Nephron progenitor cell (in vitro differentiated cells): ENCODE results near the gene RALGPS2.
A peak's percentile ranks its signal among the peaks of the same experiment; 100 is the strongest.

Experiments used
- DNase-seq: peaks from one replicate; pipeline ENCODE4 v3.0.0; 2021
- H3K27ac Mint-ChIP-seq: 2 replicates; pipeline ENCODE4 v1.8.0; 2021; ENCODE audit warnings: mild to moderate bottlenecking, moderate library complexity, mixed read lengths
- H3K27me3 Mint-ChIP-seq: 2 replicates; pipeline ENCODE4 v1.8.0; 2021; ENCODE audit warnings: mild to moderate bottlenecking, low read depth, mixed read lengths; ENCODE audit not compliant: poor library complexity
- H3K36me3 Mint-ChIP-seq: 2 replicates; pipeline ENCODE4 v1.8.0; 2021; ENCODE audit warnings: low read depth, mixed read lengths
- H3K4me1 Mint-ChIP-seq: 2 replicates; pipeline ENCODE4 v1.8.0; 2021; ENCODE audit warnings: mixed read lengths
- H3K4me3 Mint-ChIP-seq: 2 replicates; pipeline ENCODE4 v1.8.0; 2021; ENCODE audit warnings: mild to moderate bottlenecking, moderate library complexity, mixed read lengths
- H3K9me3 Mint-ChIP-seq: 2 replicates; pipeline ENCODE4 v1.8.0; 2021; ENCODE audit warnings: mild to moderate bottlenecking, moderate library complexity, mixed read lengths
- TF ChIP-seq, protein P1 (sequence below): fragments of 200-600 bp; sonication (generic); IDR thresholded peaks from 2 replicates; pipeline ENCODE4 v1.5.0; 2021; ENCODE audit warnings: antibody characterized with exemption

RALGPS2 gene

DNA sequence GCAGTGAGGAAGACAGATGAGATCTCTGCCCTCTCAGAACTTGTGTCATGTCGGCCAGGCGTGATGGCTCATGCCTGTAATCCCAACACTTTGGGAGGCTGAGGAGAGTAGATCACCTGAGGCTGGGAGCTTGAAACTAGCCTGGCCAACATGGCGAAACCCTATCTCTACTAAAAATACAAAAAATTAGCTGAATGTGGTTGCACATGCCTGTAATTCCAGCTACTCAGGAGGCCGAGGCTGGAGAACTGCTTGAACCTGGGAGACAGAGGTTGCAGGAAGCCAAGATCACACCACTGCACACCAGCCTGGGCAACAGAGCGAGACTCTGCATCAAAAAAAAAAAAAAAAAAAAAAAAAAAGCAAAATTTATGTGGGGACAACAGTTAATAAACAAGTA, 40.9 kb upstream of the RALGPS2 start:
- TF ChIP-seq, protein P1, sequence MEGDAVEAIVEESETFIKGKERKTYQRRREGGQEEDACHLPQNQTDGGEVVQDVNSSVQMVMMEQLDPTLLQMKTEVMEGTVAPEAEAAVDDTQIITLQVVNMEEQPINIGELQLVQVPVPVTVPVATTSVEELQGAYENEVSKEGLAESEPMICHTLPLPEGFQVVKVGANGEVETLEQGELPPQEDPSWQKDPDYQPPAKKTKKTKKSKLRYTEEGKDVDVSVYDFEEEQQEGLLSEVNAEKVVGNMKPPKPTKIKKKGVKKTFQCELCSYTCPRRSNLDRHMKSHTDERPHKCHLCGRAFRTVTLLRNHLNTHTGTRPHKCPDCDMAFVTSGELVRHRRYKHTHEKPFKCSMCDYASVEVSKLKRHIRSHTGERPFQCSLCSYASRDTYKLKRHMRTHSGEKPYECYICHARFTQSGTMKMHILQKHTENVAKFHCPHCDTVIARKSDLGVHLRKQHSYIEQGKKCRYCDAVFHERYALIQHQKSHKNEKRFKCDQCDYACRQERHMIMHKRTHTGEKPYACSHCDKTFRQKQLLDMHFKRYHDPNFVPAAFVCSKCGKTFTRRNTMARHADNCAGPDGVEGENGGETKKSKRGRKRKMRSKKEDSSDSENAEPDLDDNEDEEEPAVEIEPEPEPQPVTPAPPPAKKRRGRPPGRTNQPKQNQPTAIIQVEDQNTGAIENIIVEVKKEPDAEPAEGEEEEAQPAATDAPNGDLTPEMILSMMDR, result no peak
- no peaks in the 10 kb centered on the region for H3K9me3 Mint-ChIP-seq
- peak overlapping the region; percentile 11 for H3K27ac Mint-ChIP-seq
- H3K4me3 Mint-ChIP-seq, result no peak overlapping the region
- no peaks in the 10 kb centered on the region for H3K36me3 Mint-ChIP-seq
- H3K4me1 Mint-ChIP-seq, result no peaks in the 10 kb centered on the region
- H3K27me3 Mint-ChIP-seq, result no peaks in the 10 kb centered on the region
- no peak for DNase-seq

GRCh38 chr1:178684542-178685000, 40.5 kb upstream of the RALGPS2 start:
- no peak for DNase-seq
- Mint-ChIP-seq H3K36me3 (no peaks in the 10 kb centered on the region), H3K4me3 (no peak overlapping the region), H3K4me1 (no peaks in the 10 kb centered on the region), H3K9me3 (no peaks in the 10 kb centered on the region), H3K27ac (peak overlapping the region; percentile 11), H3K27me3 (no peaks in the 10 kb centered on the region)
- TF ChIP-seq, protein P1, result no peak

DNA sequence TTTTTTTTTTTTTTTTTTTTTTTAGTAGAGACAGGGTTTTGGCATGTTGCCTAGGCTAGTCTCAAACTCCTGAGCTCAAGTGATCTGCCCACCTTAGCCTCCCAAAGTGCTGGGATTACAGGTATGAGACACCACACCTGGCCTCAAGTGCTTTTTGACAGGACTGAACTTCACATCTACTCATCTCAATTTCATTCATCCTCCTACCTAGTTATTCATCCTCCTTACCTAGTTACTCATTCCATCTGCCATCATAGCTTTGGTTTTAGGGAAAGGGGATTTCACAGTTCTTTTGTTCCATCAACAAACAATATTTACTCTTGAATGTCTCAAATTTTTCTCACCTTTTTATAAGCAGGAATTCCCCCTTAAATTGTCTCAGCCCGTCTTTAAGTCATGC, 38.6 kb upstream of the RALGPS2 start:
- no peaks in the 10 kb centered on the region for H3K9me3 Mint-ChIP-seq
- no peak for DNase-seq
- no peak overlapping the region for H3K4me3 Mint-ChIP-seq
- no peaks in the 10 kb centered on the region for H3K27me3 Mint-ChIP-seq
- H3K27ac Mint-ChIP-seq, result no peak overlapping the region
- H3K36me3 Mint-ChIP-seq, result no peaks in the 10 kb centered on the region
- TF ChIP-seq, protein P1, result no peak
- H3K4me1 Mint-ChIP-seq, result no peaks in the 10 kb centered on the region

DNA sequence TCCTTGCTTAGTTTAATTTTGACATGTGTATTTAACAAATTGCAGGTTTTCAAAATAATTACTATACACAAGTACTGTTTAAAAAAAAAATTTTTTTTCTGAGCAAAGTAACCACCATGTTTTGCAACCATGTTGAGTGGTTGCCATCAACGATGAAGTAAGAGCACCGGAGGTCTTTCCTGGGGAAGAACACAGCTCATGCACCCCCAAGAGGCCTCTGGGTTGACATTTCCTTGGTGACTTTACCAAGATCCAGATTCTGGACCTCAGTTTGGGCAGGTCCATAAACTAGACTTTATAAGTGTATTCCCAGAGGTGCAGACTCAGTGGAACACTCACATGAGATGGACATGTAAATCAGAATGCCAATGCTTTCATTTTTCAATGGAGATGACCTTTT, 36.8 kb upstream of the RALGPS2 start:
- H3K27me3 Mint-ChIP-seq, result no peaks in the 10 kb centered on the region
- TF ChIP-seq, protein P1, result no peak
- H3K9me3 Mint-ChIP-seq, result no peaks in the 10 kb centered on the region

GRCh38 chr1:178689769-178690168, 35.3 kb upstream of the RALGPS2 start:
- TF ChIP-seq, protein P1, result no peak
- no peak for DNase-seq
- Mint-ChIP-seq H3K4me3 (no peak overlapping the region), H3K27ac (no peak overlapping the region), H3K27me3 (no peaks in the 10 kb centered on the region), H3K9me3 (no peaks in the 10 kb centered on the region), H3K4me1 (no peaks in the 10 kb centered on the region), H3K36me3 (no peaks in the 10 kb centered on the region)

More for the DNA sequence above, 36.8 kb upstream of the RALGPS2 start:
- no peak for DNase-seq
- Mint-ChIP-seq H3K36me3 (no peaks in the 10 kb centered on the region), H3K4me1 (no peaks in the 10 kb centered on the region), H3K4me3 (no peak overlapping the region), H3K27ac (no peak overlapping the region)

DNA sequence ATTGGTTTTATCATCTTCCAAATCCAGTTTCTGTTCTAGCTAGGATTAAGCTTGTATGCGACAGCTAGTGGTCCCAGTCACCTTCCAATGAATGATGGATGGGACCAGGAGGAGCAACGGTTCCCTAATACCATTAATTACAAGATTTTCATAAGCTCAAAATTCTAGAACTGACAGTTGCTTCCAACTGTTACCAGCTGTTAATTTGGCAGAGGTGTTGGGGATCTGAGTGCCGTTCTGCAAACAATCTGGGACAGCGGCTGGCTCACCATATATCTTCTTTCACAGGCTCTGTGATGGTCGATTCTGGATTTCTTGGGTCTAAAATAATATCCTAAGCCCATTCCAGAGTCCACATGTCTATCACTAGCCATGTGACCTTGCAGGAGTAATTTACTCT, 34.5 kb upstream of the RALGPS2 start:
- H3K9me3 Mint-ChIP-seq, result no peaks in the 10 kb centered on the region
- H3K27me3 Mint-ChIP-seq, result no peaks in the 10 kb centered on the region
- no peaks in the 10 kb centered on the region for H3K36me3 Mint-ChIP-seq
- no peak overlapping the region for H3K4me3 Mint-ChIP-seq
- H3K27ac Mint-ChIP-seq, result no peak overlapping the region
- DNase-seq, result no peak
- H3K4me1 Mint-ChIP-seq, result no peaks in the 10 kb centered on the region
- TF ChIP-seq, protein P1, result no peak
